Fibroblast of skin of abdomen (primary cell): ENCODE data around the gene GPR108. TPM values are rescaled to one million over a fixed set of nuclear protein-coding genes. Genes with fewer than 3 reads are reported as not detected.
"Not testable (repeated sequence)": the region's sequence is repeated elsewhere in the genome, so short reads cannot be mapped to it uniquely, and the experiment has no call there.

Source experiments
- DNase-seq: peaks from one replicate; pipeline ENCODE4 v3.0.0-alpha.2; 2013
- polyA plus RNA-seq, 2 experiments: library from polyadenylated mRNA; unstranded; fragments of 120-200 nt; gene quantifications; one replicate each; pipeline ENCODE4 v1.2.1, GENCODE V29; 2013; ENCODE audit not compliant: insufficient read length in 2 of 2

GPR108 gene
- 32.8 TPM for polyA plus RNA-seq (2013, experiment 1 of 2; ENCODE audit: insufficient read length)
- 33.1 TPM for polyA plus RNA-seq (2013, experiment 2 of 2; ENCODE audit: insufficient read length)

DNA sequence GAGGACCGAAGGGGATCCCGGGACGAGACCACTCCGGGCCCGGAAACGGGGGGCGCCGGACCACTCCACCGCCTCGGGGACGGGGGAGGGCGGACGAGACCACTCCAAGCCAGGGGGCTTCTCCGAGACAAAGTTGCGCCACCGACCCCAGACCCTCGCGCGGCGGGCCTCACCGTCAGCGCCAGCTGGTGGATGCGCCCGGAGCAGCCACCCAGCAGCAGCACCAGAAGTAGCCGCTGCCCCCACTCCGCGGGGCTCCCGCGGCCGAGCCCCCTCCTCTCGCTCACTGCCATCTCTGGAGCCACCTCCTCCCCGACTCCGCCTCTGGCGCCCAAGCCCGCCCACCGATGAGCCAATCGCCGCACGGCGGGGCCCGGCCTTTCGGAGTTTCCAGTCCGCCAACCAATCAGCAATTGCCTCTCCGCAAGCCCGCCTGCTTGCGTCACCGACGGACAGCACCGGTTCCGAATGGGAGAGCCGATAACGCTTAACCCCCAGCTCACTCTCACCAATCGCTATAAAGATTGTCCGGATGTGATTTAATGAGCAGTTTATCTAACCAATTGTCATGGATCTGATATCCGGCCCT, at the start of gene GPR108:
Gene GPR108 (minus strand): TSS at position 297 of the 589 bp plus-strand sequence. CDS start 4 bp downstream, at position 293.
- DNase-seq: peak; percentile 85

DNA sequence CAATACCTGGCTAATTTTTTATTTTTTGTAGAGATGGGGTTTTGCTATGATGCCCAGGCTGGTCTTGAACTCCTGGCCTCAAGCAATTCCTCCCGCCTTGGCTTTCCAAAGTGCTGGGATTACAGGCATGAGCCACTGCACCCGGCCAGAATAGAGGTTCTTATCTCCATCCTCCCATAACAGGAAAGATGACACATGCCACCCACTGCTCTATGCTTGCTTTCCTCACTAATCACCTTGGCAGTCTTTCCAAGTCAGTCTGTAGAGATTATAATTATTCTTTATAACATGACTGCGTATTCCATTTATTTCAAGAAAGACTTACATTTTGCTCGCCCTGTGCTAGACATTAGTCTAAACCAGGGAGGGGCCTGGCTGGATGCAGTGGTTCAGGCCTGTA, 41.8 kb upstream of the GPR108 start:
- DNase-seq: no peak

DNA sequence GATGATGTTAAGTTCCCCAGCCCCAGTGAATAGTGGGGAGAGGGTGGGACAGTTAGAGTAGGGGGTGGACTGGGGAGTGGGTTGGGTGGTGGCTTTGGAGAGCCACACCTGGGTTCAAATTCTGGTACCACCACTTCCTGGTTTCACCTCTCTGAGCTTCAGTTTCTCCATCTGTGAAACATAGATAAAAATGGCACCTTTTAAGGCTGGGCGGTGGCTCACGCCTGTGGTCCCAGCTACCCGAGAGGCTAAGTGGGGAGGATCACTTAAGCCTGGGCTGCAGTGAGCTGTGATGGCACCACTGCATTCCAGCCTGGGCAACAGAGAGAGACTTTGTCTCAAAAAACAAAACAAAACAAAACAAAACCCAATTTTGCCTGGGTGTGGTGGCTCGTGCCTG, 41.0 kb upstream of the GPR108 start:
- no peak for DNase-seq

DNA sequence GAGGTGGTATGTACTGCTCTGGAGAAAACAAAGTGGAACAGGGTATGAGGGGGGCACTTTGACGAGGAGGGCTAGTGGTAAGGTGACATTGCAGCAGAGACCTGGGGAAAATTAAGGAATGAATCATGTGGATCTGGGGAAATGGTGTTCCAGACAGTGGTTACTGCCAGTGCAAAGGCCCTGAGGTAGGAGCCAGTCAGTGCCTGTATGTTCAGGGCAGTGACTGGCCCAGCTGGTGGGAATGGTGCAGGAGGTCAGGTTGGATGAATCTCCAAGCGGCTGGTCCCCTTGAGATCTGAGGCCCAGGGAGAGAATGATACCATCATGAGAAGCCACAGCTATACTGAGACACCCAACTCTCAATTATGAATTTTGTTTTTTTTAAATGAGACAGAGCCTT, 40.1 kb upstream of the GPR108 start:
- no peak for DNase-seq

DNA sequence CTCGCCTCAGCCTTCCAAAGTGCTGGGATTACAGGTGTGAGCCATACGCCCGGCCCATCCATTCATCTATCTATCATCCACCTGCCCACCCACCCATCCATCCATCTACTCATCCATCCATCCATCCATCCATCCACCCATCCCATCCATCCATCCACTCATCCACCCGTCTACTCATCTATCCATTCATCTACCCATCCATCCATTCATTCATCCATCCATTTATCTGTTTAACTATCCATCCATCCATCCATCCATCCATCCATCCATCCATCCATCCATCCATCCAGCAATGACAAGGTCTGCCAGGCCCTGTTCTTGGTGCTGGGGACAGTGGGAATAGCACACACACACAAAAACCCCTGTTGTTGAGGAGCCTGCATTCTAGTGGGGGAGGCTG, 39.6 kb upstream of the GPR108 start:
- DNase-seq: no peak

DNA sequence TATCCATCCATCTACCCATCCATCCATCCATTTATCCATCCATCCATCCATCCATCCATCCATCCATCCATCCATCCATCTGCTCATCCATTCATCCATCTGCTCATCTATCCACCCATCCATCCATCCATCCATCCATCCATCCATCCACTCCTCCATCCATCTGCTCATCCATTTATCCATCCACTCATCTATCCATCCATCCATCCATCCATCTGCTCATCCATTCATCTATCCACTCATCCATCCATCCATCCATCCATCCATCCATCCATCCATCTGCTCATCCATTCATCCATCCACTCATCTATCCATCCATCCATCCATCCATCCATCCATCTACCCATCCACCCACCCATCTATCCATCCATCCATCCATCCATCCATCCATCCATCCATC, 38.7 kb upstream of the GPR108 start:
- not testable (repeated sequence) for DNase-seq

DNA sequence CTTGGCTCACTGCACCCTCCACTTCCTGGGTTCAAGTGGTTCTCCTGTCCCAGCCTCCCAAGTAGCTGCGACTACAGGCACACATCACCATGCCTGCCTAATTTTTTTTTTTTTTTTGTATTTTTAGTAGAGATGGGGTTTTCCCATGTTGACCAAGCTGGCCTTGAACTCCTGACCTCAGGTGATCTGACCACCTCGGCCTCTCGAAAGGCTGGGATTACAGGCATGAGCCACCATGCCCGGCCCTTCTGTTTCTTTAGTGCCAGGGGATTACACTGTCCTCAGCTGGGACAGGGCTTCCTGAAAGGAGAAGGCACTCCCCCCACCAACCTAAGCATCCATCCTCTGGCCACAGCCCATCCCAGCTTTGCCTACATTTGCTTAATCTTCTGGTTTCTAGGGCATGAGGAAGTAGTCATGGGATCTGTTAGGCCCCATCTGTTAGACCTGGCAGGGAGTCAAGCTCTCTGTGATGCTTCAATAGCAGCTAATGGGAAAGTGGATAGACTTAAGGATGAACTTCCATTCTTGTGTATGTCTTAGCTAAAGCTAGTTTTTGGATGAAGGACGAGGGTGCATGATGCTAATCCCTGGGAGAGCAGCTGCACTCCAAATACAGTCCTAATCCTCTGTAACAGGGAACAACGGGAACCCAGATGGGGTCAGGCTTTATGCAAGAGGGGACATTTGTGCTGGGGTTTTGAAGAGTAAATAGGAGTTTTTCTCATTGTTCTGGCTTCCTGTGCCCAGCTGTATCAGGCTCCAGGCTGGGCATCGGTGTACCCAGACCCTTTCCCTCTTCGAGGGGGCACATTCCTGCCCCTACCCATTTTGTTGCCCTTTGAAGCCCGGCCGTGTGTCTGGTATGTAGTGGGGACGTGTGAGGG, 37.7 kb upstream of the GPR108 start:
- DNase-seq: no peak

DNA sequence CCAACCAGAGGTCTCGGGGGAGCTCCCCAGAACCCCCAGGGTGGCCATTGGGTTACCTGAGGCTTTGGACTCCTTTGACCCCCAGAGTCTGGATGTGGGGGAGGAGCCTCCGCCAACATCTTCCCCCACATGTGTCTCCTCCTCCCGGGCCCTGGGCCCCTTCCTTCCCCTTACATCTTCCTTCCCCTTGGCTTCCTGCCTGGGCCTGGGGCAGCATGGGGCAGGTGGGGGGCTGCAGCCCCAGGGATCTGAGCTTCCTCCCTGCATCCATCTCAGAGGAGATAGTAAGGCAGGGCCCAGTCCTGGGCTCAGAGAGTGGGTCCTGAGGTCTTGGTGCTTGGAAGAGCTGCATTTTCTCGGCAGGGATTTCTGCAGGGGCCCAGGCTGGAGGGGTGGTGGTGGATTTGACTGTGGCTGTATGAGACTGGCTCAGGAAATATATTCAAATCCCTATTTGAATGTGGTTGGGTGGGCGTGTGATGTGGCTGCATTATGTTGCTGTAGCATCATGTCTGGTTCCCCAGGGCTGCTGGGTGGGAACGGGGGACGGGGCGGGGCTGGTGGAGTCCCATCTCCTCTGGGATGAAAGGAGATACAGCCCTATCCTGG, 36.0 kb upstream of the GPR108 start:
- DNase-seq: no peak

DNA sequence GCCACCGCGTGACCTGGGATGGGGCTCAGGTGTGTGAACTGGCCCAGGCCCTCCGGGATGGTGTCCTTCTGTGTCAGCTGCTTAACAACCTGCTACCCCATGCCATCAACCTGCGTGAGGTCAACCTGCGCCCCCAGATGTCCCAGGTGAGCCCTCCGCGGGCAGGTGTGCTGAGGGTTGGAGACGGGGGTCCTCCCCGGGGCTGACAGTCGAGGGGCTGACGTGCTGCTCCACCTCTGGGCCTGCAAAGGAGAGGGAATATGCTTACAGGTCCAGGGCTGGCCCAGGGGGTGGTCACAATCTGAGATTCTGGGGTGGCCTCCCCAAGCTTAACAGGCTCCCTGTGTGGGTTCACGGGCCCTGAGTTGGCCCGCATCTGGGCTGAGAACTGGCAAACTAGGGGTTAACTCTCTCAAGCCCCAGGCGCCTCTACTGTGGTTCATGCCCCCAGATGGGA, 35.5 kb upstream of the GPR108 start:
- no peak for DNase-seq

DNA sequence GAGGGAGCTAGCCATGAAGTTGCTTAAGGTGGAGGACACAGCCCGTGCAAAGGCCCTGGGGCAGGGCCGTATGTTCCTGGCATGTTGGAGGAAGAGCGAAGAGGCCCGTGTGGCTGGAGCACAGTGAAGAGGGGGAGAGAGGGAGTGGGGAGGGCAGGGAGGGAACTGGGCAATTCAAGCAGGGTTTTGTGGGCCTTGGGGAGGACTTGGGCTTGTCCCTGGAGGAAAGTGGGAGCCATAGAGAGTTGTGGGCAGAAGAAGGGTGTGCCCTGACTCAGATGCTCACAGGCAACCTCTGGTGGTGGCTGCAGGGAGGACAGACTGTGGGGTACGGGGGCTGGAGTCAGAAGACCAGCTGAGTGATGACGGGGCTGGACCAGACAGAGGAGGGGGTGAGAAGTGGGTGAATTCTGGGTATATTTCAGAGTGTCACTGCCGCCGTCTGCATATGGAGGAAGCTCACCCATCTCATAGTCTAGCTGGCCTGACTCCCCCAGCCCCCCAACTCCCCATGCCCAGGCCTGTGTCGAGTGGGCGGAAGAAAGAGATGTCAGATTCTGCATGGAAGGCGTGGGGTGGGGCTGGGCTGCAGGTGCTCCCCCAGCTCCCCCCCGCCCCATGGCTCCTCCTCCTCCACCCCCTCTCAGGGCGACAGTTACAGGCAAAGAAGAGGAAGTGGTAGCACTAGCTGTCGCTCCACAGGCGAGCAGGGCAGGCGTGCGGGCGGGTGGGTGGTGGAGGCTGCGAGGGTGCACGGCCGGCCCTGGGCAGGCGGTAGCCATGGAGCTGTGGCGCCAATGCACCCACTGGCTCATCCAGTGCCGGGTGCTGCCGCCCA, 34.9 kb upstream of the GPR108 start, which contains the start of gene VAV1:
Gene VAV1 (plus strand): TSS at position 681 of the 838 bp plus-strand sequence. CDS start 100 bp downstream, at position 781.
- DNase-seq: no peak

DNA sequence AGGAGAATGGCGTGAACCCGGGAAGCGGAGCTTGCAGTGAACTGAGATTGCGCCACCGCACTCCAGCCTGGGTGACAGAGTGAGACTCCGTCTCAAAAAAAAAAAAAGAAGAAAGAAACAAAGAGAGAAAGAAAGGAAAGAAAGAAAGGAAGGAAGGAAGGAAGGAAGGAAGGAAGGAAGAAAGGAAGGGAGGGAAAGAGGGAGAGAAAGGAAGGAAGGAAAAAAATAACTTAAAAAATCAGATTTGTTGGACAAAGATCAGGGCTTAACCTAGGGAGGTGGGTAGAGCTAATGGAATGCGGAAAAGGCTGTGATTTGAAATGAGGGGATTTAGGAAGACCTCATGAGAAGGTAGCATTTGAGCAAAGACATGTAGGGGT, 34.3 kb upstream of the GPR108 start:
- not testable (repeated sequence) for DNase-seq

DNA sequence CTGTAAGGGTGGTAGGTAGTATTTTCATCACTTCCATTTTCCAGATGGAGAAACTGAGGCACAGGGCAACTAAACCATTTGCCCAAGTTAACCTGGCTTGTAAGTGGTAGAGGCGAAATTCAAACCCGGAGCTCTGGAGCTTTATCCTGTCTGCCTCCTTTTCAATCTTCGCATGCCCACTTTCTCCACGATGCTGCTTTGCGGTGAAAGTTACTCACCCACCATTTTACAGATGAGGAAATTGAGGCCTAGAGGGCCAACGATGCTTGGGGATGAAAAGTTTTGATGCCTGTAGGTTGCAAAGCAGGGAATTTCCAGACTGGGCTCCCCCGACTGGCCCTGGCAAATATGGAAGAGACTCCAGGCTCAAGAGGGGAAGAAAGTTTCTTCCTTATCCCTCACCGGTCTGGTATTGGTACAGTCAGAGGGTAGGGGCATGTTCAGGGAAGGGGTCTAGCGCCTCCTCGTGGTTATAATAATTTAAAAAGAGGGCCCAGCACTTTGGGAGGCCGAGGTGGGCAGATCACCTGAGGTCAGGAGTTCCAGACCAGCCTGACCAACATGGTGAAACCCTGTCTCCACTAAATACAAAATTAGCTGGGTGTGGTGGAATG, 31.7 kb upstream of the GPR108 start:
- peak; percentile 6 for DNase-seq

DNA sequence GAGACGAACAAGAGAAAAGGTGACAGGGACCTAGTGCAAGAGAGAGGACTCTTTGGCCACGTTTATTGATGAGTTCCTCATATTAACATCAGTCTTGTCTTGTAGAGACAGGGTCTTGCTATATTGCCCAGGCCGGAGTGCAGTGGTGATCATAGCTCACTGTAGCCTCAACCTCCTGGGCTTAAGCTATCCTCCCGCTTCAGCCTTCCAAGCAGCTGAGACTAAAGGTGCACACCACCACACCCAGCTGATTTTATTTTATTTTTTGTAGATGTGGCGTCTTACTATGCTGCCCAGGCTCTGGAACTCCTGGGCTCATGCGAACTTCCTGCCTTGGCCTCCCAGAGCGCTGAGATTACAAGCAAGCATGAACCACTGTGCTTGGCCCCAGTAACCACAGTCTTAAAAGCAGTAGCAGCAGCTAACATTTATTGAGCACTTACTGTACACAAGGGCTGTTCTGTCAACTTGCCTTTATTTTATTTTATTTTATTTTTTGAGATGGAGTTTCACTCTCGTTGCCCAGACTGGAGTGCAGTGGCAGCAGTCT, 30.9 kb upstream of the GPR108 start:
- no peak for DNase-seq

DNA sequence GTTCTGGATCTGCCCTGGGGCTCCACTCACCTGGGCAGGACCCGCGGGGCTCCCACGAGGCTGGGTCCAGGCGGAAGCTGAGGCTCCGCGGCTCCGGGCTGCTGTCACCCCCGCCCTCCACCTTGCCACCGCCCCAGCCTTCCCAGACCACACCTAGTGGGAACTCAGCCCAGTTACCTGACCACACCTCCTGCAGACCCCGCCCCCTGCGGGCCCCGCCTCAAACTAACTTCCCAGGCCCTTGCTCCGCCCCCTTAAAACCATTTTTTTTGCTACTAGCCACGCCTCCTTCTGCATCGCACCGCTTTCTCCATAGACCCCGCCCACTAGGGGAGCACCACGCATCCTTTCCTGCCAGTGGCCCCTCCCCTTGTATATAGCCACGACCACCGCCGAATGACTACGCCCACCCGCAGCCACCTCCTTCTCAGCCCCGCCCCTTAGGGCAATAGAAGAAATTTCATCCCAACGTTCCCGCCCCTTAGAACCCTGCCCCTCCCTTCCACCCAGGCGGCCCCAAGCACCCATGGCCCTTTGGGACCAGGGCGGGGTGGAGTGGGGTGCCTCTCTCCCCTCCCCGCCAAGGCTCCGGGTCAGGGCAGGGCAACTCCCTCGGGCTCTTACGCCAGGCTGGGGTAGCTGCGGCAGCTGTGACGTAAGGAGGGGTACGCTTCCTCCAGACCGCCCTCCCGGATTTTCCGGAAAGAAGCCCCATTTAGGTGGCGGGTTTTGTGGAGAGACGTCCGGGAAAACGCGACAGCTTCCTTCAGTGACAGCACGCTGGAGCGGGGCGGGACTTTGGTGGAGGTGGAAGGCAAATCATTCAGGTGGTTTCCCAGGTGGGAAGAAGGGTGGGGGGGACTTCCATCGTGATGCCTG, 30.2 kb upstream of the GPR108 start, which contains the start of gene SH2D3A:
Gene SH2D3A (minus strand): TSS at position 79 of the 879 bp plus-strand sequence. CDS start 3,687 bp downstream, outside the sequence.
- DNase-seq: peak; percentile 12

DNA sequence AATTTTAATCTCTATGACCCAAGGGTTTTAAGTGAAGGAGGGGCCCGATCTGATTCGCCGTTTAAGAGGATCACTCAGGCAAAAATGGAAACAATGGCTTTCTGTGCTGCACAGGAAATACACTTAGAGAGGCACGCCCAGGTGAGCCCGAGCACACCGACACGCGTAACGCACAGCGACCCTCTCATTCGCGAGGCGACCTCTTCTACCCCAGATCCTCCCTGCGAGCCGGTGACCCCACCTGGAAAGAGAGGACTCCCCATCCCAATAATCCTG, 29.6 kb upstream of the GPR108 start:
- DNase-seq: no peak

DNA sequence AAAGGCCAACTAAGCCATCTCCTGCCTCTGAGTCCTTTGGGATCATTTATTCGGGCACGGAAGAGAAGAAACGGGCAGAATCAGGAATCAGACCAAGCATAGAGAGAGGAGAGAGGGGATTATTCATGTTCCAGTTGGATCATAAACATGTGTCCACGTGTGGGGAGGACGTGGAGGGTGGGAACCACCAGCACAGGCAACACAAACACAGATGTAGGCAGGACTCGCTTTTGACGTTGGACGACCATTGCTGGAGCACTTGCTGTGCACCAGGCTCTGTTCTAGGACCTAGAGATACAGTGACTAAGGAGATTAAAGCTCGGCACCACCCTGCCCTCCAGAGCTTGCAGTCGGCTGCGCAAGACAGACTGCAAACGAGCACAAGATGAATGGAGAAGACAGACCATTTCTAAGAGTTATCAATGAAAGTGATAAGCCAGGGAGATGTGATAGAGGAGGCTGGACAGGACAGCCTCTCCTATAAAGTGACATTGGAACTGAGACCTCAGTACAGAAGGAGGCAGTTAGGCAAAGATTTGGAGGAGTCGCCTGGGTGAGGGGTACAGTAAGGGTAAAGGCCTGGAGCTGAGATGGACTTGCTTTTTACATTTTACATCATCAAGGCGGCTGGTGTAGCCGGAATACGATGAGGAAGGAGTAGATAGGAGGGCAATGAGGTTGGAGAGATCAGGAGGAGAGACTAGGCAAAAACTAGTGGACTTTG, 29.1 kb upstream of the GPR108 start:
- DNase-seq: no peak

DNA sequence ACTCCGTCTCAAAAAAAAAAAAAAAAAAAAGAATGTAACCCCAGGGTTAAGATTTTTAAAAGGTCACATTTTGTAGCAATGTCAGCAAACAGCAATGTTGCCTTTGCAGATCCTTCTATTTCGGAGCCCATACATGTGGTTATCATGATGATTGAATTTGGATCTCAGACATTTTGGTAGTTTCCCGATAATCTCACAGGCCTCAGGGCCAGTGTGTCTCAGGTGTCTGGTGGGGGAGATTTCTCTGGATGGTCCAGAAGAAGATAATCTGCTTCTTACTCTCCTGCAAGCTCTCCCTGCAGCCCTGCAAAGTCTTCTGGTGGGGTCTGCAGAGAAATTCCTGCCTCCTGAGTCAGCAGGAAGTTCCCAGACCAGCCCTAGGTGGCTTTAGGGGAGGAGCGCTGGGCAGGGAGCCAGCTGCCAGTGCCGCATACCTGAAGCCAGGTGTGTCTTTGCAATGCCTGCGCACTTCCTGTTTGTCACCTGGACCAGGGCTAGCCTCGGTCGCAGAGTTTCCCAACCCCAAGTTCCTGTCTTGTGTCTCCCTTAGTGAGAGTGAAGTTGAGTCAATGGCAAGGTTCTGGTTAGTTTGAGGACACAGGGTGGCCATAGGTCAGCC, 28.5 kb upstream of the GPR108 start:
- DNase-seq: no peak

DNA sequence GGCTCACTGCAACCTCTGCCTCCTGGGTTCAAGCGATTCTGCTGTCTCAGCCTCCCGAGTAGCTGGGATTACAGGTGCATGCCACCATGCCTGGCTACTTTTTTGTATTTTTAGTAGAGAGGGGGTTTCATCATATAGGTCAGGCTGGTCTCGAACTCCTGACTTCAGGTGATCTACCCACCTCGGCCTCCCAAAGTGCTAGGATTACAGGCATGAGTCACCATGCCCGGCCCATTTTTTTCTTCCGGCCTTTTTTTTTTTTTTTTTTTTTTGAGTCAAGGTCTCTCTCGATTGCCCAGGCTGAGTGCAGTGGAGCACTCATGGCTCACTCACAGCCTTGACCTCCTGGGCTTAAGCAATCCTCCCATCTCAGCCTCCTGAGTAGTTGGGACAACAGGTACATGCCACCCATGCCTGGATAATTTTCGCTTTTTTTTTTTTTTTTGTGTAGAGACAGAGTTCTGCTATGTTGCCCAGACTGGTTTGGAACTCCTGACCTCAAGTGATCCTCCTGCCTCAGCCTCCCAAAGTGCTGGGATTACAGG, 24.9 kb upstream of the GPR108 start:
- not testable (repeated sequence) for DNase-seq

DNA sequence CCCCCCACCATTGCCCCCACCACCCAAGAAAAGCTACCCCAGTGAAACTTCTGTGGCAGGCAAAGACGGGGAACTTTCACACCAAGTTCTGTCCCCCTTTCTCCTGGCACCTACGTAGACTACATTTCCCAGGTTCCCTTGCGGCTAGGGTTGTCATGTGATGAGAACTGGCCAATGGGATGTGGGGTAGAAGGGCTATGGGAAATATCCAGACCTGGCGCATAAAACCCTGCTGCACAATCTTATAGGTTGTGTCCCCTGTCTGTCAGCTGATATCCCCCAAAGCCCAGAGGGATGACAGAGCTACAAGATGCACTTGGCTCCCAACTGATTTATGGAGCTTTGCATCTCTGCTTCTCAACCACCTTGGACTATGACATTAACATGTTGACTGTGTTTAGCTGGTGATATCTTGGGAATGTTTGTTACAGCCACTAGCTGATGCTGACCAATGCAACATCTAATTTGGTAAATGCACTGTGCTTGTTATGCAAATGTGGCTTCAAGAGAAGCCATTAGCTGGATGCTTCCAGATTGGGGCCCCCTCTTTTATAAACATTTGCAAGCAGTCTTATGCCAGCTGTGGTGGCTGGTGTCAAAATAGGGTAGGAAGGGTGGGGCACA, 23.8 kb upstream of the GPR108 start:
- no peak for DNase-seq
